GM12801 (cell line): Measurements from ENCODE around the gene PLEKHG4.

Experiments
- CTCF ChIP-seq: IDR thresholded peaks from one replicate; pipeline ENCODE4 v1.5.1; 2011; ENCODE audit warnings: control low read depth; ENCODE audit not compliant: insufficient read length; ENCODE audit errors: extremely low read depth

The PLEKHG4 gene

GRCh38 chr16:67269766-67270165 is 9.6 kb upstream of the PLEKHG4 start:
- TF ChIP-seq CTCF, result no peak

- TF ChIP-seq CTCF, result no peak
Measured at GRCh38 chr16:67270931-67271338, 8.4 kb upstream of the PLEKHG4 start.

GRCh38 chr16:67271446-67271845 is 7.9 kb upstream of the PLEKHG4 start:
- TF ChIP-seq CTCF, result no peak

GRCh38 chr16:67275321-67275720 is 4.0 kb upstream of the PLEKHG4 start:
- no peak for TF ChIP-seq CTCF

- TF ChIP-seq CTCF, result no peak
Measured at GRCh38 chr16:67277294-67277998, 1.9 kb upstream of the PLEKHG4 start.

GRCh38 chr16:67277999-67278772 is 1.1 kb upstream of the PLEKHG4 start:
- no peak for TF ChIP-seq CTCF

- TF ChIP-seq CTCF, result no peak
Measured at GRCh38 chr16:67278773-67279295, 498 bp upstream of the PLEKHG4 start.
